Measurements from ENCODE around the gene ATP2A3.

The ATP2A3 gene

GRCh38 chr17:3957735-3958599 is 6.3 kb downstream of the ATP2A3 start:
- no peak overlapping the region for H3K4me2 ChIP-seq (ENCODE audit: low read length)
- H3K18ac ChIP-seq (ENCODE audit: low read length): no peak overlapping the region
- peaks cover 0 to 3% of the 10 kb centered on the region in 2 experiments for H3K4me1 ChIP-seq (ENCODE audit: control insufficient read depth in 1 of 2, insufficient read depth in 2 of 2, low read length in 2 of 2)
- no peaks in the 10 kb centered on the region for H3K79me1 ChIP-seq (ENCODE audit: low read length)
- H3K23ac ChIP-seq (ENCODE audit: low read length): no peak overlapping the region
- no peaks in the 10 kb centered on the region for H3K79me2 ChIP-seq (ENCODE audit: control insufficient read depth, insufficient read depth, low read length, poor library complexity)
- H4K91ac ChIP-seq (ENCODE audit: low read depth, low read length): no peak overlapping the region
- no peak for DNase-seq
- no peak overlapping the region for H2BK5ac ChIP-seq (ENCODE audit: low read depth, low read length, poor library complexity)
- no peak overlapping the region for H3K4ac ChIP-seq (ENCODE audit: low read depth, low read length)
- no peak overlapping the region for H3K27ac ChIP-seq (ENCODE audit: low read depth, low read length)
- no peak overlapping the region for H2BK12ac ChIP-seq (ENCODE audit: low read length)
- H3K36me3 ChIP-seq (ENCODE audit: control insufficient read depth in 1 of 2, insufficient read depth in 2 of 2, low read length in 2 of 2): no peaks in the 10 kb centered on the region
- H2AK5ac ChIP-seq (ENCODE audit: low read length): no peak overlapping the region
- no peak overlapping the region for H3K14ac ChIP-seq (ENCODE audit: low read length)
- no peak overlapping the region for H3K4me3 ChIP-seq (ENCODE audit: low read depth, low read length)
- H2BK120ac ChIP-seq (ENCODE audit: insufficient read depth, low read length, poor library complexity): no peak overlapping the region
- H4K8ac ChIP-seq (ENCODE audit: low read depth, low read length): no peak overlapping the region
- WGBS (ENCODE audit: extremely low coverage, insufficient coverage, insufficient read length): no CpG with 5 or more reads among the region's 18 CpGs
- H4K12ac ChIP-seq (ENCODE audit: low read depth, low read length): no peak overlapping the region
- H2AFZ ChIP-seq (ENCODE audit: insufficient read depth, low read length, poor library complexity): no peak overlapping the region
- no peak overlapping the region for H3K9ac ChIP-seq (ENCODE audit: low read length)
- H3K27me3 ChIP-seq (ENCODE audit: insufficient read depth, low read length): peaks cover 8% of the 10 kb centered on the region
- H3K9me3 ChIP-seq (ENCODE audit: insufficient read depth, low read depth, low read length): peaks cover 2% of the 10 kb centered on the region

GRCh38 chr17:3956983-3957382 is 7.3 kb downstream of the ATP2A3 start:
- Histone ChIP-seq H3K27ac (ENCODE audit: low read depth, low read length) (no peak overlapping the region), H2BK5ac (ENCODE audit: low read depth, low read length, poor library complexity) (no peak overlapping the region), H3K4me3 (ENCODE audit: low read depth, low read length) (no peak overlapping the region), H3K27me3 (ENCODE audit: insufficient read depth, low read length) (peaks cover under 1% of the 10 kb centered on the region), H2BK12ac (ENCODE audit: low read length) (no peak overlapping the region), H3K18ac (ENCODE audit: low read length) (no peak overlapping the region), H3K9ac (ENCODE audit: low read length) (no peak overlapping the region), H3K4me2 (ENCODE audit: low read length) (no peak overlapping the region), H2AK5ac (ENCODE audit: low read length) (no peak overlapping the region), H3K4ac (ENCODE audit: low read depth, low read length) (no peak overlapping the region), H4K91ac (ENCODE audit: low read depth, low read length) (no peak overlapping the region), H4K8ac (ENCODE audit: low read depth, low read length) (no peak overlapping the region), H3K14ac (ENCODE audit: low read length) (no peak overlapping the region), H3K79me2 (ENCODE audit: control insufficient read depth, insufficient read depth, low read length, poor library complexity) (no peaks in the 10 kb centered on the region), H3K9me3 (ENCODE audit: insufficient read depth, low read depth, low read length) (no peaks in the 10 kb centered on the region), H2BK120ac (ENCODE audit: insufficient read depth, low read length, poor library complexity) (no peak overlapping the region), H3K36me3 (ENCODE audit: control insufficient read depth in 1 of 2, insufficient read depth in 2 of 2, low read length in 2 of 2) (no peaks in the 10 kb centered on the region), H2AFZ (ENCODE audit: insufficient read depth, low read length, poor library complexity) (no peak overlapping the region), H3K23ac (ENCODE audit: low read length) (no peak overlapping the region), H3K79me1 (ENCODE audit: low read length) (no peaks in the 10 kb centered on the region), H4K12ac (ENCODE audit: low read depth, low read length) (no peak overlapping the region), H3K4me1 (ENCODE audit: control insufficient read depth in 1 of 2, insufficient read depth in 2 of 2, low read length in 2 of 2) (peaks cover 0 to 3% of the 10 kb centered on the region in 2 experiments)
- no CpG with 5 or more reads among the region's 12 CpGs for WGBS (ENCODE audit: extremely low coverage, insufficient coverage, insufficient read length)
- DNase-seq: no peak

- DNase-seq: no peak
- H3K18ac ChIP-seq (ENCODE audit: low read length): no peak overlapping the region
- no CpG with 5 or more reads among the region's 15 CpGs for WGBS (ENCODE audit: extremely low coverage, insufficient coverage, insufficient read length)
- no peak overlapping the region for H4K91ac ChIP-seq (ENCODE audit: low read depth, low read length)
- no peak overlapping the region for H3K27ac ChIP-seq (ENCODE audit: low read depth, low read length)
- no peak overlapping the region for H3K14ac ChIP-seq (ENCODE audit: low read length)
- no peaks in the 10 kb centered on the region for H3K36me3 ChIP-seq (ENCODE audit: control insufficient read depth in 1 of 2, insufficient read depth in 2 of 2, low read length in 2 of 2)
- no peaks in the 10 kb centered on the region for H3K27me3 ChIP-seq (ENCODE audit: insufficient read depth, low read length)
- H4K12ac ChIP-seq (ENCODE audit: low read depth, low read length): no peak overlapping the region
- H2BK120ac ChIP-seq (ENCODE audit: insufficient read depth, low read length, poor library complexity): no peak overlapping the region
- H3K79me2 ChIP-seq (ENCODE audit: control insufficient read depth, insufficient read depth, low read length, poor library complexity): no peaks in the 10 kb centered on the region
- no peak overlapping the region for H3K23ac ChIP-seq (ENCODE audit: low read length)
- H3K9me3 ChIP-seq (ENCODE audit: insufficient read depth, low read depth, low read length): no peaks in the 10 kb centered on the region
- H2AK5ac ChIP-seq (ENCODE audit: low read length): no peak overlapping the region
- no peak overlapping the region for H4K8ac ChIP-seq (ENCODE audit: low read depth, low read length)
- H2BK5ac ChIP-seq (ENCODE audit: low read depth, low read length, poor library complexity): no peak overlapping the region
- H2AFZ ChIP-seq (ENCODE audit: insufficient read depth, low read length, poor library complexity): no peak overlapping the region
- no peak overlapping the region for H3K4ac ChIP-seq (ENCODE audit: low read depth, low read length)
- no peaks in the 10 kb centered on the region for H3K79me1 ChIP-seq (ENCODE audit: low read length)
- no peak overlapping the region for H3K4me3 ChIP-seq (ENCODE audit: low read depth, low read length)
- peaks cover 0 to 3% of the 10 kb centered on the region in 2 experiments for H3K4me1 ChIP-seq (ENCODE audit: control insufficient read depth in 1 of 2, insufficient read depth in 2 of 2, low read length in 2 of 2)
- H3K4me2 ChIP-seq (ENCODE audit: low read length): no peak overlapping the region
- H2BK12ac ChIP-seq (ENCODE audit: low read length): no peak overlapping the region
- no peak overlapping the region for H3K9ac ChIP-seq (ENCODE audit: low read length)
These were observed 7.8 kb downstream of the ATP2A3 start for GRCh38 chr17:3956327-3956957.

DNA sequence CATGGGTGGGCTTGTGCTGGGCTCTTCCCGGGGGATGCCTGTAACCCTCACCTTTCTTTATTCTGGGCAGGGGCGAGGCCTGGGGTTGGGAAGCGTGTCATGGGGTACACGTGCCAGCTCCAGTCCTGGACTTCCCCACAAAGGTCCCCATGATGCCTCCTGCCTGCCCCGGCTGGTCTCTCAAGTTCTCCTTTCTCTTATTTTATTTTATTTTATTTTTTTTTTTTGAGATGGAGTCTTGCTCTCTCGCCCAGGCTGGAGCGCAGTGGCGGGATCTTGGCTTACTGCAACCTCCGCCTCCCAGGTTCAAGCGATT is 8.6 kb downstream of the ATP2A3 start:
- no peaks in the 10 kb centered on the region for H3K36me3 ChIP-seq (ENCODE audit: control insufficient read depth in 1 of 2, insufficient read depth in 2 of 2, low read length in 2 of 2)
- no CpG with 5 or more reads among the region's 10 CpGs for WGBS (ENCODE audit: extremely low coverage, insufficient coverage, insufficient read length)
- H2BK120ac ChIP-seq (ENCODE audit: insufficient read depth, low read length, poor library complexity): no peak overlapping the region
- no peak overlapping the region for H3K4me3 ChIP-seq (ENCODE audit: low read depth, low read length)
- H4K8ac ChIP-seq (ENCODE audit: low read depth, low read length): no peak overlapping the region
- H3K4me1 ChIP-seq (ENCODE audit: control insufficient read depth in 1 of 2, insufficient read depth in 2 of 2, low read length in 2 of 2): peaks cover 0 to 3% of the 10 kb centered on the region in 2 experiments
- no peak overlapping the region for H3K4ac ChIP-seq (ENCODE audit: low read depth, low read length)
- H2AFZ ChIP-seq (ENCODE audit: insufficient read depth, low read length, poor library complexity): no peak overlapping the region
- no peaks in the 10 kb centered on the region for H3K9me3 ChIP-seq (ENCODE audit: insufficient read depth, low read depth, low read length)
- no peak for DNase-seq
- H3K4me2 ChIP-seq (ENCODE audit: low read length): no peak overlapping the region
- H3K14ac ChIP-seq (ENCODE audit: low read length): no peak overlapping the region
- no peak overlapping the region for H4K12ac ChIP-seq (ENCODE audit: low read depth, low read length)
- no peak overlapping the region for H3K9ac ChIP-seq (ENCODE audit: low read length)
- H3K23ac ChIP-seq (ENCODE audit: low read length): no peak overlapping the region
- H4K91ac ChIP-seq (ENCODE audit: low read depth, low read length): no peak overlapping the region
- H3K27me3 ChIP-seq (ENCODE audit: insufficient read depth, low read length): no peaks in the 10 kb centered on the region
- no peak overlapping the region for H3K27ac ChIP-seq (ENCODE audit: low read depth, low read length)
- H3K79me1 ChIP-seq (ENCODE audit: low read length): no peaks in the 10 kb centered on the region
- H2BK12ac ChIP-seq (ENCODE audit: low read length): no peak overlapping the region
- no peaks in the 10 kb centered on the region for H3K79me2 ChIP-seq (ENCODE audit: control insufficient read depth, insufficient read depth, low read length, poor library complexity)
- H2BK5ac ChIP-seq (ENCODE audit: low read depth, low read length, poor library complexity): no peak overlapping the region
- no peak overlapping the region for H3K18ac ChIP-seq (ENCODE audit: low read length)
- H2AK5ac ChIP-seq (ENCODE audit: low read length): no peak overlapping the region

Measured in trophoblast cell (in vitro differentiated cells and primary cell).